HG03469 (cell line): ENCODE measurements around the gene SNTA1.
"Not testable (repeated sequence)": the region's sequence is repeated elsewhere in the genome, so short reads cannot be mapped to it uniquely, and the experiment has no call there.

Experiments used
- ATAC-seq: cut with Tn5 transposase; IDR thresholded peaks from one replicate; pipeline ENCODE4 v1.9.1; 2021; ENCODE audit warnings: mild to moderate bottlenecking, moderate library complexity, moderate number of reproducible peaks; ENCODE audit not compliant: unreplicated experiment

Gene SNTA1

DNA sequence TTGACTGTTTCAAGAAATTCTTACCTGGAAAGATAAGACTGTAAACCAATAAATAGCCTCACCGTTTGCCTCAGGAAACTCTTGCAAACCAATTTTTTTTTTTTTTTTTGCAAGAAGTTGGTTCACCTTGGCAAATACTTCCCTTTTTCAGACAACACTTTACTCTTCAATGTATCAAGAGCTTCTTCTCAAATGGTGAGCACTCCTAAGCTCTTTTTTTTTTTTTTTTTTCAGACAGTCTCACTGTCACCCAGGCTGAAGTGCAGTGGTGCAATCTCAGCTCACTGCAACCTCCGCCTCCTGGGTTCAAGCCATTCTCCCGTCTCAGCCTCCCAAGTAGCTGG lies 22.7 kb upstream of the SNTA1 start:
- ATAC-seq = no peak

GRCh38 chr20:33465481-33466302 lies 22.1 kb upstream of the SNTA1 start:
- no peak for ATAC-seq

- not testable (repeated sequence) for ATAC-seq
Observed at GRCh38 chr20:33464759-33465158, 21.2 kb upstream of the SNTA1 start.

DNA sequence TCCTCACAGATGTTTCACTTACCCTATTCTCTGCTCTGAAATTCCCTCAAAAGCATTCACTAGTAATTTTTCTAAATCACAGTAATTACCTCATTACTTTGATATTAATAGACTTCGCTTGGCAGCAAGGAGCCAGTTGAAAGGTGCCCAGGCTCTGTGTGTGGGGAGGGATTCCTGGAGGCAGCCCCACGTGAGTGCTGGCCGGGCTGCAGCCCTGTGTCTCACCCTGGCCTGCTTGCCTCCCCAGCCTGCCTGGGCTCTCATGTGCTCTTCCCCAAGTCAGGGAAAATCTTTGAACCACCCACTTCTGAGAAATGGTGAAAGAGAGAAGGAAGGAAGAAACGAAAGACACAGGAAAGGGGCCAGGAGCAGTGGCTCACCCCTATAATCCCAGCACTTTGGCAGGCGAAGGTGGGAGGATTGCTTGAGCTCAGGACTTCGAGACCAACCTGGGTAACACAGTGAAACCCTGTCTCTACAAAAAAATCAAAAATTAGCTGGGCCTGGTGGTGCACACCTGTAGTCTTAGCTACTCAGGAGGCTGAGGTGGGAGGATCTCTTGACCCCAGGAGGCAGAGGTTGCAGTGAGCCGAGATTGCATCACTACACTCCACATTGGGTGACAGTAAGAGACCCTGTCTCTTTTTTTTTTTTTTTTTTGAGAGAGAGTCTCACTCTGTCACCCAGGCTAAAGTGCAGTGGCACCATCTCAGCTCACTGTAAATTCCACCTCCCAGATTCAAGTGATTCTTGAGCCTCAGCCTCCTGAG lies 20.0 kb upstream of the SNTA1 start:
- ATAC-seq = no peak

DNA sequence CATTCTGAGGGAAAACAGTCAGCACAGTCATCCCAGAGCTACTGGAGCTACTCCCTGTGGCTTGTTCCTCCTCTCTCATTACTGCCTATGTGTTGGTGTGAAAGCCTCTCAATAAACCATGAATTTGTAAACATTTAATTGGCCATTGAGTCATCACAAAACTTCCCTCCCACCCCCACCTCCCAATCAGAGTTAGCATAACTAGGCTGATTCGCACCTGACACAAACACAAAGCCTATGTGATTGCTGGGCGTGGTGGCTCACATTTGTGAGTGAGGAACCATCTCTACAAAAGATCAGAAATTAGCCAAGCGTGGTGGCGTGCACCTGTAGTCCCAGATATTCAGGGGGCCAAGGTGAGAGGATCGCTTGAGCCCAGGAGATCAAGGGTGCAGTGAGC lies 17.1 kb upstream of the SNTA1 start:
- no peak for ATAC-seq

GRCh38 chr20:33459599-33459998 lies 16.0 kb upstream of the SNTA1 start:
- no peak for ATAC-seq

DNA sequence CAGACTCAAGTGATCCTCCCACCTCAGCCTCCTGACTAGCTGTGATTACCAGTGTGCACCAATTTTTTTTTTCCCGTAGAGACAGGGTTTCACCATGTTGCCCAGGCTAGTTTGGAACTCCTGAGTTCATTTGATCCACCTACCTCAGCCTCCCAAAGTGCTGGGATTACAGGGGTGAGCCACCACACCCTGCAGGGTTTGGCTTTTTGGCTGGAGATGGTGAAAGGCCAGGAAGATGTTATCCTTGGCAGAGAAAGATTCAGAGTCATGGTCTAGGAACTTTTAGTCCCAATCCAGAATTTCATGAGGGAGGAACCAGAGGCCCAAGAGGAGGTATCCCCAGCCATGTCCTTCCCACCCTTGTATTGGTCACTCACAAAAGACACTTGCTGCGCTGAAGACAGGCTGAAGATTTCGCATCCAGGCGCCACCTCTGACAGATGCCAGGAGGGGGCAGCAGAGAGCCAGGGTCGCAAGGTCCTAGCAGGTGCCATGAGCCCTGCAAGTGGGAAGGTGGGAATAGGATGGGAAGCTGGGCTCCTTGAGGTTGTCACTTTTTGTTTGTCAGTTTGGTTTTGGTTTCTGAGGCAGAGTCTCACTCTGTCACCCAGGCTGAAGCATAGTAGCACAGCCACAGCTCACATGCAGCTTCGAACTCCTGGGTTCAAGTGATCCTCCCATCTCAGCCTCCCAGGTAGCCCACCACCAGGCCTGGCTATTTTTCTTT lies 13.5 kb upstream of the SNTA1 start:
- ATAC-seq = not testable (repeated sequence)

DNA sequence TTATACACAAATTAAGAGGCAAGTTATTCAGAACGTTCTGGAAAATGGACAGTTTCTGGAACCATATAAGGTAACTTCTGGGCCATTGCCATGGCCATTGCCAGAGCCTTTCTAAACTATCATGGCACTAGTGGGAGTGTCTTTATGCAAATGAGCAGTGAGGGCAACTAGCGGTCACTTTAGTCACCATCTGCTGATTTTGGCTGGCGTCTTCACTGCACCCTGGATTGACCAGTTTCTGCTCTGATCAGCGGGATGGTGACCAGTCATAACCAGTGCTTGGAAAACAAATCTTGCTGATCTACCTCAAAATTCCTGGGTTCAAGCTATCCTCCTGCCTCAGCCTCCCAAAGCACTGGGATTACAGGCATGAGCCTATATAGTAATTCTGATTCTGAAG lies 7.3 kb upstream of the SNTA1 start:
- ATAC-seq = no peak

GRCh38 chr20:33445881-33446625 lies 2.5 kb upstream of the SNTA1 start:
- ATAC-seq = no peak

DNA sequence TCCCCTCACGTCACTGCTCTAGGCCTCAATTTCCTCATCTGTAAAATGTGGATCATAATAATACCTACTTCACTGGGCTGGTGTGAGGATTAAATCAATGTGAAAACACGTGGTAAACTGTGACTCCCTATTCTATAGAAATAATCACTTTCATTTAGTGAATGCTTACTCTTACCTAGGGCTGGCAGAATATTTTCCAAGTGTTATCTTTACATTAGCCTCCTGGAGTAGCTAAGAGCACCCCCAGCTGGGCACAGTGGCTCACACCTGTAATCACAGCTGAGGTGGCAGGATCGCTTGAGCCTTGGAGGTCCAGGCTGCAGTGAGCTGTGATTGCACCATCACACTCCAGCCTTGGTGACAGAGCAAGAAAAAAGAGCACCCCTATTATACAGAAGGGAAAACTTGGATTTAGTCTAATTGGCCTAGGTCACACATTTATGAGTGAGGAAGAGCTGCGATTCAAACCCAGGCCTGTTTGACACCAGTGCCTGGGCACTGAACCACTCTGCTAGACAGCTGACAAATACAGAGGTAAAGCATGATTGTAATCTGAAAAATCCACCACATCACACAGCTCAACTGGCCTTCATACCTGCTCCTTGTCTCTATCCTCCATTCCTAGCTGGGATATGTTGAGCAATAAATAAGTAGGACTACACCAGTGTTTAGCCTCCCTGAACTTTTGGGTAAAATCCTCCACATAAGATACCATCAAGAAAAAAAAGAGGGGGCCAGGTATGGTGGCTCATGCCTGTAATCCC lies 1.4 kb upstream of the SNTA1 start:
- ATAC-seq = no peak

DNA sequence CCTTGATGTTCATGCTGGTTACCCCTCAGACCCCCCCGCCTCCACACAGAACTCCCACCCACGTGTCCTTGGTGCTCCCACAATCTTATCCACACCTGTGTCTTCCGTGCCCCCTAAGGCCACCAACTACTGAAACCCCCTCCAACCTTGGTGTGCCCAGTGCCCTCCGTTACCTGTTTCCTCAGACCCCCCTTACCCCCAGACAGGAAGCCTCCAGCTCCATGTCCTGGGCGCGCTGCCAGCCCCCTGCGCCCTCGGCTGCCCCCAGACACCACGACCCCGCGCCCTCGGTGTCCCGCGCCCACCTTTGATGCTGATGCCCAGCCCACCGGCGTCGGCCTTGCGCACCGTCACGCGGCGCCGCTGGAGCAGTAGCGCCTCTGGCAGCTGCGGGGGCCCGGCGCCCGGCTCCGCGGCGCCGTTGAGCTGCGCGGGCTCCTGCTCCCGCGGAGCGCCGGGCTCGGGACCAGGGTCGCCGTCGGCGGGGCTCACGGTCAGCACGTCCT lies 504 bp downstream of the SNTA1 start:
- no peak for ATAC-seq

DNA sequence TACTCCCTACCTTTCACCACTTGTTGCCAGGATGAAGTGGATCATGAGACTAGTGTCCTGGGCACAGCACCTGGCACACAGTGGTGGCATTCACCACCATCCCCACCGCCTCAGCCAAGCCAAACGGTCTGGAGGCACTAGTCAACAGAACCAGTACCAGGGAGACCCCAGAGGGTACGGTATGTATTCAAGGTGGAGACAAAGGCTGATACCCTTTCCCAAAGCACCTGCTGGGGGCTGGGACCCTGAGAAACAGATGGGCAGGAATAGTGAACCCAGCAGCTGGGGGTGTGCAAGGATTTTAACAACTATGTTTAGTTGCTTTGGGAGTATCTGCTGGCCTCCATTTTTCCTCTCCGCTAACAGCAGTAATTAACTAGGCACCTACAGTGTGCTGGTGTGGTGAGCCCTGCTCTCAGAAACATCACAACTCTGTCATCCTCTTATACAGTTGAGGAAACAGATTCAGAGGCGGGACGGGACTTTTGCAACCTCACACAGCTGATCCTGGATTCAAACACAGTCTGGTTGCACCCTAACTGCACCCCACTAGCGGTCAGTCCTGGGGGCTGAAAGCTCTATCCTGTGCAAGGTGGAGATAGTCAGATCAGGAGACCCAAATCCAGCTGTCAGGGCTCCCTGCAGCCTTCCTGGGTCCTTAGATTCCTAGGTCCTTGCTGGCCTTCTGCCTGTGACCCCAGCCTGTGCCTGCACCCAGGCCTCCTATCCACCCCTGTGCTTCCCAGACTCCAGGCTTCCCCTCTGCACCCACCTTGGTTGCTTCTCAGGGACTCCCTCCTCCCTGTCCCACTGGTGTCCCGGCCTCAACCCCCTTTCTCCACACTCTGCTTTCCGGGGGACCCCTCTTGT lies 1.2 kb downstream of the SNTA1 start:
- ATAC-seq = no peak

DNA sequence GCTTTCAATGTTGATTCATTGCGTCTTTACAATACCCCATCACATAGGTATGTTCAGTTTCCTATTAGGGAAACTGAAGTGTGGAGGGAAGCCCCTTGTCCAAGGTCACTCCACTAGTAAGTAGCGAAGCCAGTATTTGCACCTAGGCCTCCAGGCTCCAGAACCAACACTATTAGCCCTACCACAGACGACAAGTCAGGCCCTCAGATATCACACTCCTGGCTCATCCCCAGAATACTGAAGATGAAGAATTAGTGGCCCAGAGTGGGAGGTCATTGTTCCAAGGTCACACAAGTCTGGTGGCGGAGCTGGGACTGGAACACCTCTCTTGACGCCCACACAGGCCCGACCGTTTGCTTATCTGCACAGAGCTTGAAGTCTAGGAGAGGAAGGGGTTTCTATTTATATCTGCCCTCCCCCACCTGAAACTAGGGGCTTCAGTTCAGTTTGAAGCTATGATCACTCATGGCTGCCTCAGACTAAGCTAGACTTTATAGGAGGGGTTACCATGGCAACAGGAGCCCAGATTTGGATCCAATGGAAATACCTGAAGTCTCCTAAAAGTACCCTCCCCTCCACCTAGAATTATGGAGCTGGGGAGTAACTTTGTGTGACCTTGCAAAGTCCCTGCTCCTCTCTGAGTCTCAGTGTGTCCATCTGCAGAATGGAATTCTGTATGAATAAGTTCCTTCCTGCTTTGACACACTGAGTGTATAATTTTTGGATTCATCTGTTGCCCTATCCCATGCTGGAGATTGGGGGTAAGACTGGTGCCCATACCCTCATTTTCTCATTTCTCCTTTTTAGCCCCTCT lies 2.2 kb downstream of the SNTA1 start:
- ATAC-seq = no peak

GRCh38 chr20:33440562-33440961 lies 3.0 kb downstream of the SNTA1 start:
- ATAC-seq = not testable (repeated sequence)

- no peak for ATAC-seq
Observed at GRCh38 chr20:33438481-33438880, 5.1 kb downstream of the SNTA1 start.

DNA sequence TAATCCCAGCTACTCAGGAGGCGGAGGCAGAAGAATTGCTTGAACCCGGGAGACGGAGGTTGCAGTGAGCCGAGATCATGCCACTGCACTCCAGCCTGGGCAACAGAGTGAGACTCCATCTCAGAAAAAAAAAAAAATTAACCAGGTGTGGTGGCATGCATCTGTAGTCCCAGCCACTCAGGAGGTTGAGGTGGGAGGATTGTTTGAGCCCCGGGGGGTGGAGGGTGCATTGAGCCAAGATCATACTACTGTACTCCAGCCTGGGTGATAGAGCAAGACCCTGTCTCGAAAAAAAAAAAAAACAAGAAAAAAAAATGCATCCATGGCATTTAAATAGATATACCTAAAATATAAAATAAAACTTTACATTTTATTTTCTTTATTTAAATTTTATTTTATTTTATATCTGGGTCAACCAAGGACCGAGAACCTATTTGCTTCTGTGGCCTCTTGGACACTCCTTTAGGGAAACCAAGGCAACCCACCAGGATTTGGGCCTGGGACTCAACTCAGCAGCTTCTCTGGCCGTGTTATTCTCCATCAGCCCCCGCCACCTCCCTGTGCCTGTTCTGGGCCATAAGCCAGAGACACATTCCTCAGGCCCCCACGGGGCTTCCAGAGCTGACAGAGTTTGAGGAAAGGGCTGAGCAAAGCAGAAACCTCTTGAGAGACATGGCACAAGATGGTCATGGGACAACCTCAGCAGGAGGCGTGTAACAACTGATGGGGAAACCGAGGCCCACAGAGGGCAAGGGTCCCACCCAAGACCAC lies 6.2 kb downstream of the SNTA1 start:
- no peak for ATAC-seq

GRCh38 chr20:33434434-33434833 lies 9.1 kb downstream of the SNTA1 start:
- ATAC-seq = no peak
